Measurements from ENCODE around the gene LCN10. TPM values are rescaled to one million over a fixed set of nuclear protein-coding genes. Genes with fewer than 3 reads are reported as not detected.

LCN10 gene
- total and polyA plus RNA-seq, 12 donors = 0.44 to 144 (median 3.1) TPM

GRCh38 chr9:136748666-136749611, 6.2 kb upstream of the LCN10 start:
- peaks cover 0 to 15% (median 0%) of the 10 kb centered on the region in 11 donors for H3K9me3 ChIP-seq
- intact Hi-C loops (cut with DNase I) = no loop called here
- 58 to 63% methylated on average over 21 of the region's 21 CpGs for WGBS, 2 donors
- no peaks in the 10 kb centered on the region for H3K36me3 ChIP-seq
- H3K4me1 ChIP-seq = peaks cover 12 to 41% (median 25%) of the 10 kb centered on the region in 9 donors
- DNase-seq = peak; percentile 41 to 79
- peak in 7 of 8 donors; percentile 35 to 76 (median 54) for ATAC-seq
- no peaks in the 10 kb centered on the region for H3K27me3 ChIP-seq
- no peak overlapping the region for H3K4me3 ChIP-seq
- peak overlapping the region in 9 of 10 donors; percentile 31 to 84 (median 59) for H3K27ac ChIP-seq
- TF ChIP-seq, protein P1, sequence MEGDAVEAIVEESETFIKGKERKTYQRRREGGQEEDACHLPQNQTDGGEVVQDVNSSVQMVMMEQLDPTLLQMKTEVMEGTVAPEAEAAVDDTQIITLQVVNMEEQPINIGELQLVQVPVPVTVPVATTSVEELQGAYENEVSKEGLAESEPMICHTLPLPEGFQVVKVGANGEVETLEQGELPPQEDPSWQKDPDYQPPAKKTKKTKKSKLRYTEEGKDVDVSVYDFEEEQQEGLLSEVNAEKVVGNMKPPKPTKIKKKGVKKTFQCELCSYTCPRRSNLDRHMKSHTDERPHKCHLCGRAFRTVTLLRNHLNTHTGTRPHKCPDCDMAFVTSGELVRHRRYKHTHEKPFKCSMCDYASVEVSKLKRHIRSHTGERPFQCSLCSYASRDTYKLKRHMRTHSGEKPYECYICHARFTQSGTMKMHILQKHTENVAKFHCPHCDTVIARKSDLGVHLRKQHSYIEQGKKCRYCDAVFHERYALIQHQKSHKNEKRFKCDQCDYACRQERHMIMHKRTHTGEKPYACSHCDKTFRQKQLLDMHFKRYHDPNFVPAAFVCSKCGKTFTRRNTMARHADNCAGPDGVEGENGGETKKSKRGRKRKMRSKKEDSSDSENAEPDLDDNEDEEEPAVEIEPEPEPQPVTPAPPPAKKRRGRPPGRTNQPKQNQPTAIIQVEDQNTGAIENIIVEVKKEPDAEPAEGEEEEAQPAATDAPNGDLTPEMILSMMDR (IDR thresholded peaks at IDR 0.05) = no peak

DNA sequence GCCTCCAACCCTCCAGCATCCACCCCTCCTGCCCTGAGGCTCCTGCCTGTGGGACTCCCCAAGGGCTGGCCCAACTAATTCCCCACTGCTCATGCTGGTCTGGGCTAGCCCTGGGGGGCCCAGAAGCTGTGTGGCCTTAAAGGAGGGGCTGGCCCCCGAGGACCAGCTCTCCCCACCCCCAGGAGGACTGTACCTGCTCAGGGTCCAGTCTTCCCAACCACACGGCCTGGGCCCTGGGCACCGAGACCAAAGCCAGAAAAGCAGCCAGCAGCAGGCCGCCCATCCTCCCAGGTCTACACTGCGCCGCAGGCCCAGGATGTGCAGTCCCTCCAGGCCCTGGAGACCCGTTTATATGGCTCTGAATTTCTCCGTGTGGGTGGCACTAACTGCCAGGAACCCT, 5.5 kb upstream of the LCN10 start, which contains the start of gene LCN6:
Gene LCN6, minus strand, starts transcription at position 325 of the 400 bp plus-strand sequence. Its CDS starts 42 bp downstream, at position 283.
- peak within 1 kb of the TSS in 9 of 10 donors; percentile 31 to 84 (median 59) for H3K27ac ChIP-seq
- H3K9me3 ChIP-seq = peaks cover 0 to 15% (median 0%) of the 10 kb centered on the region in 11 donors
- DNase-seq (no peak), ATAC-seq (peak in 3 of 8 donors; percentile 4 to 13 (median 7))
- WGBS, 2 donors = 68 to 76% methylated on average over 8 of the region's 8 CpGs
- no peak within 1 kb of the TSS for H3K4me3 ChIP-seq
- peaks cover 12 to 41% (median 25%) of the 10 kb centered on the region in 9 donors for H3K4me1 ChIP-seq
- no peaks in the 10 kb centered on the region for H3K36me3 ChIP-seq
- peaks cover 0 to 6% (median under 1%) of the 10 kb centered on the region in 7 donors for H3K27me3 ChIP-seq
- intact Hi-C loops (cut with DNase I) = no loop called here
- TF ChIP-seq, protein P1 (IDR thresholded peaks at IDR 0.05) = no peak

DNA sequence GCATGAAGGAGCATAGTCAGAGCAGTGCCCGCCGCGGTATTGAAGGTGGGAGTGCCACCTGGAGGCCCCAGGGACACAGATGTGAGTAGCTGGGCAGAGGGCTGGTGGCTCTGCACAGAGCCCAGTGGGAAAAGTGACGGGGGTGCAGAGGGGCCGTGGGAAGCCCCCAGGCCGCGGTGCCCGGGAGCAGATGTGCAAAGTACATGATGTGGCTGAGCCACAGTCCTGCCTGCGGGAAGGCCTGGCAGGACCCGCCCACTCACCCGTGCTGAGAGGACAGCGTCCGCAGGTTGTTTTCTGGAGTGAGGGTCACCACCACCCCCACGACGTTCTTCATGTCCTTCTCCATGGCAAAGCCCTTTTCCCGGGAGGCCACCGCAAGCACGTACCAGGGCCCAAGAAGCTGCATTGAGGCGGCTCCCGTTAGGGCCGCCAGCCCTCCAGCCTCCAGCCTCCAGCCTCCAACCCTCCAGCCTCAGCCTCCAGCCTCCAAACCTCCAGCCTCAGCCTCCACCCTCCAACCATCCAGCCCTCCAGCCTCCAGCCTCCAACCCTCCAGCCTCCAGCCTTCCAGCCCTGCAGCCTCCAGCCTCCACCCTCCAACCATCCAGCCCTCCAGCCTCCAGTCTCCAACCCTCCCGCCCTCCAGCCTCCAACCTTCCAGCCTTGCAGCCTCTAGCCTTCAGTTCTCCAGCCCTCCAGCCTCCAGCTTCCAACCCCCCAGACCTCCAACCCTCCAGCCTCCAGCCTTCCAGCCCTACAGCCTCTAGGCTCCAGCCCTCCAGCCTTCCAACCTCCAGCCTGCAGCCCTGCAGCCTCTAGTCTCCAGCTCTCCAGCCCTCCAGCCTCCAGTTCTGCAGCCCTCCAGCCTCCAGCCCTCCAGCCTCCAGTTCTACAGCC, 4.7 kb upstream of the LCN10 start:
- H3K27ac ChIP-seq = peak overlapping the region in 4 of 10 donors; percentile 31 to 81 (median 66)
- H3K4me1 ChIP-seq = peaks cover 13 to 48% (median 30%) of the 10 kb centered on the region in 9 donors
- H3K36me3 ChIP-seq = no peaks in the 10 kb centered on the region
- TF ChIP-seq, protein P1 (IDR thresholded peaks at IDR 0.05) = no peak
- H3K27me3 ChIP-seq = peaks cover 0 to 14% (median 8%) of the 10 kb centered on the region in 7 donors
- WGBS, 2 donors = 91 to 93% methylated on average over 22 of the region's 22 CpGs
- intact Hi-C loops (cut with DNase I) = no loop called here
- DNase-seq (no peak), ATAC-seq (no peak)
- H3K4me3 ChIP-seq = no peak overlapping the region
- H3K9me3 ChIP-seq = peaks cover 0 to 14% (median 0%) of the 10 kb centered on the region in 11 donors

Data from heart right ventricle (tissue), 16 donors.